Stomach smooth muscle (tissue), 2 donors: ENCODE measurements around the gene TRMO.

Source experiments
- H3K27ac ChIP-seq: one replicate; pipeline ENCODE4 v1.7.0; 2013; ENCODE audit warnings: mild to moderate bottlenecking, low read length, inconsistent platforms
- H3K27me3 ChIP-seq, 2 donors: one replicate each; pipeline ENCODE4 v1.7.0; 2013; ENCODE audit warnings: low read length in 2 of 2; ENCODE audit not compliant: insufficient read depth in 2 of 2, control insufficient read depth in 1 of 2
- H3K36me3 ChIP-seq, 2 donors: one replicate each; pipeline ENCODE4 v1.7.0; 2013; ENCODE audit warnings: low read length in 2 of 2; ENCODE audit not compliant: control insufficient read depth in 2 of 2, insufficient read depth in 2 of 2
- H3K4me1 ChIP-seq: one replicate; pipeline ENCODE4 v1.7.0; 2013; ENCODE audit warnings: low read length; ENCODE audit not compliant: control insufficient read depth, insufficient read depth
- H3K4me3 ChIP-seq, 2 donors: one replicate each; pipeline ENCODE4 v1.7.0; 2013; ENCODE audit warnings: low read length in 2 of 2
- H3K9ac ChIP-seq, 2 donors: one replicate each; pipeline ENCODE4 v1.7.0; 2013; ENCODE audit warnings: low read length in 2 of 2, mild to moderate bottlenecking in 1 of 2
- H3K9me3 ChIP-seq, 2 donors: one replicate each; pipeline ENCODE4 v1.7.0; 2013; ENCODE audit warnings: low read length in 2 of 2; ENCODE audit not compliant: control insufficient read depth in 2 of 2
- donor health status: healthy.
- donor health status: Pancreatic carcinoma.

TRMO gene

GRCh38 chr9:97904725-97905124 is 17.6 kb downstream of the TRMO start:
- H3K36me3 ChIP-seq = peaks cover 13 to 17% of the 10 kb centered on the region in 2 donors
- H3K9ac ChIP-seq = no peak overlapping the region
- H3K27me3 ChIP-seq = no peaks in the 10 kb centered on the region
- no peak overlapping the region for H3K27ac ChIP-seq
- no peak overlapping the region for H3K4me3 ChIP-seq
- peaks cover 2% of the 10 kb centered on the region for H3K4me1 ChIP-seq
- no peaks in the 10 kb centered on the region for H3K9me3 ChIP-seq

GRCh38 chr9:97903177-97903576 is 19.1 kb downstream of the TRMO start:
- Histone ChIP-seq H3K27me3 (no peaks in the 10 kb centered on the region), H3K36me3 (peaks cover 11 to 12% of the 10 kb centered on the region in 2 donors), H3K9me3 (no peaks in the 10 kb centered on the region), H3K4me1 (peaks cover 2% of the 10 kb centered on the region), H3K27ac (no peak overlapping the region), H3K9ac (no peak overlapping the region), H3K4me3 (no peak overlapping the region)

GRCh38 chr9:97900738-97901565 is 21.3 kb downstream of the TRMO start:
- Histone ChIP-seq H3K36me3 (peaks cover 12 to 13% of the 10 kb centered on the region in 2 donors), H3K4me1 (no peaks in the 10 kb centered on the region), H3K4me3 (no peak overlapping the region), H3K27ac (no peak overlapping the region), H3K9me3 (no peaks in the 10 kb centered on the region), H3K27me3 (no peaks in the 10 kb centered on the region), H3K9ac (no peak overlapping the region)

- H3K36me3 ChIP-seq = peaks cover 12 to 17% of the 10 kb centered on the region in 2 donors
- no peaks in the 10 kb centered on the region for H3K4me1 ChIP-seq
- no peak overlapping the region for H3K9ac ChIP-seq
- H3K27me3 ChIP-seq = no peaks in the 10 kb centered on the region
- no peak overlapping the region for H3K4me3 ChIP-seq
- no peaks in the 10 kb centered on the region for H3K9me3 ChIP-seq
- H3K27ac ChIP-seq = no peak overlapping the region
Observed at GRCh38 chr9:97900103-97900737, 22.1 kb downstream of the TRMO start.

GRCh38 chr9:97895695-97896332 is 26.5 kb downstream of the TRMO start:
- no peaks in the 10 kb centered on the region for H3K27me3 ChIP-seq
- H3K4me1 ChIP-seq = no peaks in the 10 kb centered on the region
- peaks cover 3 to 11% of the 10 kb centered on the region in 2 donors for H3K36me3 ChIP-seq
- no peak overlapping the region for H3K4me3 ChIP-seq
- peaks cover 0 to 4% of the 10 kb centered on the region in 2 donors for H3K9me3 ChIP-seq
- H3K9ac ChIP-seq = no peak overlapping the region
- no peak overlapping the region for H3K27ac ChIP-seq

GRCh38 chr9:97895211-97895610 is 27.1 kb downstream of the TRMO start:
- Histone ChIP-seq H3K9me3 (peaks cover 0 to 4% of the 10 kb centered on the region in 2 donors), H3K36me3 (peaks cover 3 to 9% of the 10 kb centered on the region in 2 donors), H3K4me3 (no peak overlapping the region), H3K27me3 (no peaks in the 10 kb centered on the region), H3K27ac (no peak overlapping the region), H3K4me1 (no peaks in the 10 kb centered on the region), H3K9ac (no peak overlapping the region)

GRCh38 chr9:97892421-97892820 is 29.9 kb downstream of the TRMO start:
- no peak overlapping the region for H3K9ac ChIP-seq
- peaks cover 0 to 5% of the 10 kb centered on the region in 2 donors for H3K36me3 ChIP-seq
- H3K27me3 ChIP-seq = peaks cover 0 to 2% of the 10 kb centered on the region in 2 donors
- H3K9me3 ChIP-seq = peaks cover 0 to 4% of the 10 kb centered on the region in 2 donors
- H3K4me1 ChIP-seq = no peaks in the 10 kb centered on the region
- no peak overlapping the region for H3K27ac ChIP-seq
- H3K4me3 ChIP-seq = no peak overlapping the region

GRCh38 chr9:97891736-97892135 is 30.6 kb downstream of the TRMO start:
- Histone ChIP-seq H3K4me1 (no peaks in the 10 kb centered on the region), H3K27me3 (peaks cover 0 to 2% of the 10 kb centered on the region in 2 donors), H3K36me3 (peaks cover 0 to 5% of the 10 kb centered on the region in 2 donors), H3K9me3 (peaks cover 0 to 4% of the 10 kb centered on the region in 2 donors), H3K4me3 (no peak overlapping the region), H3K27ac (no peak overlapping the region), H3K9ac (no peak overlapping the region)

- no peak overlapping the region for H3K4me3 ChIP-seq
- no peak overlapping the region for H3K27ac ChIP-seq
- no peak overlapping the region for H3K9ac ChIP-seq
- peaks cover 0 to 2% of the 10 kb centered on the region in 2 donors for H3K27me3 ChIP-seq
- peaks cover 0 to 4% of the 10 kb centered on the region in 2 donors for H3K9me3 ChIP-seq
- H3K4me1 ChIP-seq = no peaks in the 10 kb centered on the region
- H3K36me3 ChIP-seq = no peaks in the 10 kb centered on the region
Observed at GRCh38 chr9:97889941-97890887, 32.1 kb downstream of the TRMO start.

GRCh38 chr9:97880336-97880735 is 42.0 kb downstream of the TRMO start:
- Histone ChIP-seq H3K27ac (no peak overlapping the region), H3K36me3 (no peaks in the 10 kb centered on the region), H3K9ac (no peak overlapping the region), H3K9me3 (no peaks in the 10 kb centered on the region), H3K27me3 (no peaks in the 10 kb centered on the region), H3K4me3 (no peak overlapping the region), H3K4me1 (peaks cover 4% of the 10 kb centered on the region)
